Effector CD4-positive, alpha-beta T cell (primary cell): ENCODE results near the gene MGME1.
"Not testable (repeated sequence)": the region's sequence is repeated elsewhere in the genome, so short reads cannot be mapped to it uniquely, and the experiment has no call there.

Source experiments
- DNase-seq: peaks from one replicate; pipeline ENCODE4 v3.0.0-alpha.2; 2020

The MGME1 gene

DNA sequence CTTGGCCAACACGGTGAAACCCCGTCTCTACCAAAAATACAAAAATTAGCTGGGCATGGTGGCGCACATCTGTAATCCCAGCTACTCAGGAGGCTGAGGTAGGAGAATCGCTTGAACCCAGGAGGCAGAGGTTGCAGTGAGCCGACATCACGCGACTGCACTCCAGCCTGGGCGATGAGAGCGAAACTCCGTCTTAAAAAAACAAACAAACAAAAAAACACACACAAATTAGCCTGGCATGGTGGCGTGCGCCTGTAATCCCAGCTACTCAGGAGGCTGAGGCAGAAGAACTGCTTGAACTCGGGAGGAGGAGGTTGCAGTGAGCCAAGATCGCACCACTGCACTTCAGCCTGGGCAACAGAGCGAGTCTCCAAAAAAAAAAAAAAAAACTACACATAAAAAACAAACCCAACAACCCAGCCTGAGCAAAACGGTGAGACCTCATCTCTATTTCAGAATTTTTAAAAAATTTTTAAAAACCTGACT lies 8.4 kb upstream of the MGME1 start:
- DNase-seq = not testable (repeated sequence)

DNA sequence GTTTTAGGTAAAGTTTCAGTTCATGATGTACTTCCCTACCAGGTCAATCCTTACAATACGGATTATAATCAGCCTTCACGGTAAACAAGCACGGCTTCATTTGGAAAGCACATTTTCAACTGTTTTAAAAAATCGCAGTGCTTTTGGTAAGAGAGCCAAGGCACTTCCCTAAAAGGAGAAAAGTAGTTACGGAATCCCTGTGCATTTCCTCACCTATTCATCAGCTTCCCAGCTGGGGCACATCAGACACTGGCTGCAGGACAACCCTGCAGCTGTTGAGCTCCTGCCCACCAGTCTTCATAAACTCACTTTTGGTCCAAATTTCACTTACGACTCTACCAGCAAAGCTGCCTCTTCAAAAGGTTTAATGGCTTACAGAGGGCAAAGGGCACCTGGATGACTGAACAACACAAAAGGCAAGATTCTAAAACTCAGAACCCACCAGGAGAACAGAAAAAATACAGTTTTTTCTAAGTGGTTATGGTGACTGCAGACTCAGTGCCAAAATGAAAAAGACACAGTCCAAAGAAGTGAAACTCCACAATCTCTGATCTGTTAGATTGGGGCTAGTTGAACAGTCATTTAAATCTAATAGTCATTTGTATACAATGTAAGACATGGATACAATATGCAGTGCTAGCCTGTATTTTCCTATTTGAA lies 7.8 kb upstream of the MGME1 start:
- no peak for DNase-seq

DNA sequence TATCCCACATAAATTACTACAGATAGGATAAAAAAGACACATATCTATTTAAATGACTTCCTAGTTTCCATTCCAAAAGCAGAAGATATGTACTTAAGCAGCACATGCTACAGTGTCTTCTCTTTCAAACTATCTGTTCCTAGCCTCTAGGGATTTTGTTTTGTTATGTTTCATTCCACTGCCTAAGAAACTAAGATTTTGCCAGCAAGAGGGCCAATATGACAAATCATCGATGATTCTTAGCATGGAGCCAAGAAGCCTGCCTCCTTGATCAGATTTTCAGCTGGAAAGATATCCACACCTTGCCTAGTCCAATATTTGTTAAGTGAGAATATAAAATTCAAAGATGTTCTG lies 7.3 kb upstream of the MGME1 start:
- DNase-seq = no peak

DNA sequence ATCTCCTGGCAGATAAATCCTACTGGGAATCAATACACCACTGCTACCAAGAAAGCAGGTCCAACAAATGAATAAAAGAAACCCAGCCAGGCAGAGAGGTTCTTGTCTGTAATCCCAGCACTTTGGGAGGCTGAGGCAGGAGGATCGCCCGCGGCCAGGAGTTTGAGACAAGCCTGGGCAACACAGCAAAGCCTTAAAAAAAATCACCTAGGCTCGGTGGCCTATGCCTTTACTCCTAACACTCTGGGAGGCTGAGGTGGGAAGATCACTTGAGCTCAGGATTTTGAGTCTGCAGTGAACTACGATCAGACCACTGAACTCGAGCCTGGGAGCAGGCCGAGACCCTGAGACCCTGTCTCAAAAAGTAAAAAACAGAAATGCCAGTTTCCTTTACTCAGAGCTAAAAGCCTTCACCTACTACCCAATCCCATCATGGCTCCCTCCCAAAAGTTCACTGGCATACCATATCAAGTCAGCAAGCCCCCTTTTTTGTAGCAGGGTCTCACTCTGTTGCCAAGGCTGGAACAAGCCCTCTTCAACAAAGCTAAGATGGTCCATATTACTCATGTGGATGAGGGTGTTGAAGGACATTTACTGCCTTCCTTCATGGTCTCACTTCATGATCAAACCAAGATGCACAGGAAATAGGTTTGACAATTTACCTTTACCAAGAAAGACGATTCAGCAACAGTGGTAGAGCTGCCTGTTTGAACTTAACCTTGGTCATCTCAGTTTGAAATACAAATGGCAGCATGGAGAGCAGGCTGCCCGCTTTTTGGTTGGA lies 5.5 kb upstream of the MGME1 start:
- DNase-seq = no peak

DNA sequence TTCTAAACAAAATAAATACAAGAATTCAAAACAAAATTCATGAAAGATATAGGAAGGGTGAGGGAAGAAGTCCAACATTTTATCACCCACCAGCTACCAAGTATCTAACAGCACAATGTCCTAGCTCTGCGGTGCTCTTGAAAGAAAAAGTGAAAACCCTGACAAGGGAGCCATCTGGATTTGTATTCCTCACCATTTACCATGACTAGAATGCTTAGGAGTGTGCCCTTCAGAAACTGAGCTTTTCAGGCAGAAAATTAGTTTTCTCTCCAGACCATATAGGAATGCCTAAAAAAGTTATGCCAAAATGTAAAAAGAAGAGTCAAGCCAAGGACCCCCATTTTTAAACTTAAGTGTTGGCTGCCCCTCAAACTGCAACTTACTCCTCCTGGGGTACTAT lies 4.7 kb upstream of the MGME1 start:
- DNase-seq = no peak

DNA sequence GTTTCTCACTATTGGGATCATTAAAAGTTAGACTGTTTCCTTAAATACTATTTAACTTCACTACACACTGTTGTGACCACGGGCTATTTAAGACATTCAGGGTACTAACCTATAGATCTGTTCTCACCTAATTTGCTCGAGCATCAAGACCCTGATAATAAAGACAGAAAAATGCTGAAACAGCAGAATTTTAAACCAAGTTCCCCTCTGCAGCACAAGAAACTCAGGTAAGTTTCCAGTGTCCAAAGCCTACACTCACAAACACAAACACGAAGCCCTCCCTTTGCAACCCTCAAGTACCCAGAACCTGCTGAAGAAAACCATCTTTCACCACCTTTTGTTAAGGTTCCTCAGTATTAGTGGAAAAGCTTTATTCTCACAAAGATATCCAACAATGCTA lies 4.2 kb upstream of the MGME1 start:
- DNase-seq = no peak

DNA sequence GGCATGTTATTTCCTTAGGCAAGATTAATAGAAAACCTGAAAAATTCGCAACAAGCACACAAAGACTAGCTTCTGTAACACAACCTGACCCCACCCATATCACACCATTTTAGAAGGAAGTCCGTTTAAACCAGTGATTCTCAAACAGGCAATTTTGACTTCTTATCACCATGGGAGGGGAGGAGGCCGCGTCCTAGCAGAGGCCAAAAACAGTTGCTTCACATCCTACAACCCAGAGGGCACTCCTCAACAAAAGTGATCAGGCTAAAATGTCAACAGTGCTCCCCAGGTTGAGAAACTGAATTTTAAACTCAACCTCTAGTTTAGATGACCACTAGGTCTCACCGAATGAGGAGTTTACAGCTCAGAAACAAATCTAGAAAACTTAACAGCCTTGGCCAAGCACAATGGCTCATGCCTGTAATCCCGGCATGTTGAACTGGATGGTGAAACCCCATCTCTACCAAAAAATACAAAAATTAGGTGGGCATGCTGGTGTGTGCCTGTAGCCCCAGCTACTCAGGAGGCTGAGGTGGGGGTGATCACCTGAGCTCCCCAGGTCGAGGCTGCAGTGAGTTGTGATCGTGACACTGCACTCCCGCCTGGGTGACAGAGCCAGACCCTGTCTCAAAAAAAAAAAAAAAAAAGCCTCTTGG lies 3.6 kb upstream of the MGME1 start:
- no peak for DNase-seq

DNA sequence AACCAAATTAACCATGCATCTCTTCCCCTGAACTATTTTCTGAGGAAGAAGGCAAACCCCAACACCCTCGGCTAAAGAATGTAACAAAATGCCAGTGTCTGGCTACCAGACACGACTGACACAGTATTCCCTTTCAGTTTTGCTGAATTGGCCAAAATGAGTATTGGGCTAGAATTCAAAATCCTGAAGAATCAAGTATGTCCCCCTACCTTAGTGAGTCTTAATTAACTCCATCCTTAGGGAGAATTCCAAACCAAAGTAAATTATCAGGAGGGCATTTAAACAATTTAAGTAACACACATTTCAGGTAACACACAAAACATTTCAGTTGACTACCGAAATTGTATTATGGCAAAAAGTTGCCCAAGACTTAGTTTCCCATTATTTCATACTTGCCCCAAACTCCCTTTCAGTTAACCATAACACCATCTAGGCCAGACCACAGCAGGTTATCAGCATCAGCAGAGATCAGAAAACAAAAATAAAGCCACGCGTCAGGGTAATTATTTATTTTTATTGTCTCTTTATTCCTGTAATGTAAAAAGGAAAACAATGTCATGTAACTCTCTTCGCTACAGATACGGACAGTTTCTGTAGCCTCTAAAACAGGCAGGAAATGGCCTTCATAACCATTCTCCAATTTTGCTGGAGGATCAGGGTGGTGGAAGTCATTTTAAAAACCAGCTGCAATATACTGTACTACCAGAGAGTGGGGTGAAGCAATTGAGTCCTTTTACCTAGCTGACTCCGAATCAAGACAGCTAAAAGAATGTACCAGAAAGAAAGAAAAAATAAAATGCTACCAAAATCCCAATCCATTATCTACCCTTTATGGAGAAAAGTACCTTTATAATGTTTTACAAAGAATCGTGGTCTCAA lies 2.1 kb upstream of the MGME1 start:
- no peak for DNase-seq

DNA sequence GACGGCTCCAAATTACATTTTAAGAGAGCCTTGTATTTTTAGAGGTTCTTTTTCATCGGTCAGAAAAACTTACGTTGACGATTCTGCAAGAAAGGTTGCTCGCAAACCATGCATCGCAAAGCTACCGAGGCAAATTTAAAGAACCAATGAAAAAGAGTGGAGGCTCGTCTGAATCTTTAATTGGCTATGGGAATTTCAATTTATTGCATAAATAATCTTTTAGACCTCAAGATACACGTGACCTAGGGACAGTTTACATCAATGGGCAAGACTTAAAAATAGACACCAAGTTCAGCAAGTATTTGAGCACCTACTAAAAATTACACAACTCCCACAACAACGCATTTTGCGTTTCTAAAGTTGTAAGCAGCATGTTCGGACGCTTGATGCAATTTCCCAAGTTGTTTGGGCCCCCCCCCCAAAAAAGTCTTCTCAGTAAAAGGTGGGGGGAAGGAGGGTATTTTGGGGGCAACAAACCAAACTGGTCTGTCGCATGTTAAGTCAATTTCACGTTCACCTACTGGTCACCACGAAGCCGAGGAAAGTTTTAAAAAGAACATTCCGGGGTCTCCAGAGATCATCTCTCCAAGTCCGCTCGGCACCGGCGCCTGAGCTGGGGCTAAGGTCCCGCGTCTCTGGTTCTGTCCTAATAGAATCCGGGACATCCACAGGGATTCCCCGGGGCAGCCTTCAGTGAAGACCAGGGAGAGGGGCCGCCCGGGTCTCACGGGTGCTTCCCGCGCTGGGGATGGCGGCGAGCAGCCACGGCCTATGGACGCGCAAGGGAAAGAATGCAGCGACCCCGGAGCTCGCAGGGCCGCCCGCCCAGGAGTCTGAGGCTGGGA lies 1.1 kb upstream of the MGME1 start:
- DNase-seq = no peak

DNA sequence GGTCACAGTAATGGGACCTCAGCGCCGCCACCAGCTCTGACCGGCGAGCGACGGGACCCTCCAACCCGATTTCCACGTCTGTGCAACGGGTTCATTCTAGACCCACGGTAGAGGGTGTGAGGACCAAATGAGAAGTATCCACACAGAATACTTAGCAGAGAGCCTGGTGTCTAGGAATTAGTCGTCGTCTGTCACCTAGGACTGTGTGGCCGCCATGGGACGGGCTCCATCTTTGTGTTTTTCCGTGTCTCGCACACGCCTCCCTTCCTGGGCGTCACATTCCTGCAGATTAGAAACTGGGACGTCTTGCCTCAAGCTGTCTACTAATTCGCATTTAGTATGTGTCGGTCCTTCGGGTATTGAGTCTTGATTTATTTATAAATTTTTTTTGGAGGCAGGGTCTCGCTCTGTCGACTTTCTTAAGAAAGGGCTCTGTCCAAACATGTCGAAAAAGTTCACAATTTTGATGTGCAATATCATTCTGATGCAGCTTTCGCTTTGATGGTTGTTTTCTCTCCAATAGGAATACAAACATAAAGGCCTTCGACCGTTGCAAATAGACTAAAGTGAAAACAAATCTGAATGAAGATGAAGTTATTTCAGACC lies 563 bp downstream of the MGME1 start:
- peak; percentile 21 for DNase-seq

DNA sequence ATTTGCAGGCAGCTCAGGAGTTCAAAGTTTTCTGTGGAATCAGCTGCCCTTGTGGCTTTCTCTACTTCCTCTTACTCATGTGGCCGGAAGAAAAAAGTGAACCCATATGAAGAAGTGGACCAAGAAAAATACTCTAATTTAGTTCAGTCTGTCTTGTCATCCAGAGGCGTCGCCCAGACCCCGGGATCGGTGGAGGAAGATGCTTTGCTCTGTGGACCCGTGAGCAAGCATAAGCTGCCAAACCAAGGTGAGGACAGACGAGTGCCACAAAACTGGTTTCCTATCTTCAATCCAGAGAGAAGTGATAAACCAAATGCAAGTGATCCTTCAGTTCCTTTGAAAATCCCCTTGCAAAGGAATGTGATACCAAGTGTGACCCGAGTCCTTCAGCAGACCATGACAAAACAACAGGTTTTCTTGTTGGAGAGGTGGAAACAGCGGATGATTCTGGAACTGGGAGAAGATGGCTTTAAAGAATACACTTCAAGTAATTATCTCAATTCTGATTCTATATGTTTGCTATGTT lies 1.1 kb downstream of the MGME1 start:
- peak; percentile 5 for DNase-seq

DNA sequence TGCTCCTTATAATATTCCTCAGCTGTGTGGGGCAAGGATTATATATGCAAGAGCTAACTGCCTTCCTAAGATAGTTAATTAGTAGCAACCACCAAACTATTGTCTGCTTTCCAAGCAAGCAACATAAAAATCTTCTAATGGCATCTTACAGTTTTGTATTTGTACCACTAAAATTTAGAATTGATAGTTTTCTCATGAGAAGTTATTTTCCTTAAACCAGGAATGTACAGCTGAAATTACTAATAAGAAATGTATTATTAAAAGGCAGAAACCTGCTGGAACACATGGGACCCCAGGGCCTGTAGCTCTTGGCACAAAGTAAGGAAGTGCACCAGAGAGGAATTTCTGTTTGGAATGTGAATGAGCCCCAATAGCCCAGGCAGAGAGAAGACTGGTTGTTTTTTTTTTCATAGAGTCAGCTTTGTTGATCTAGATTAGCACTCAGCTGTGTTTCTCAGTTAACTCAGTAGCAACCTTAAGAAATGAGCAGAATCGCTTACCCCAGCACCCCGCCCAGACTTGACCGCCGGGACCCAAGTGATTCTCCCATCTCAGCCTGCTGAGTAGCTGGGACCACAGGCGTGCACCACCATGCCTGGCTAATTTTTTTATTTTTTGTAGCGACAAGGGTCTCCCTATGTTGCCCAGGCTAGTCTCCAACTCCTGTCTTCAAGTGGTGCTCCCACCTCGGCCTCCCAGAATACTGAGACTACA lies 2.6 kb downstream of the MGME1 start:
- DNase-seq = no peak

DNA sequence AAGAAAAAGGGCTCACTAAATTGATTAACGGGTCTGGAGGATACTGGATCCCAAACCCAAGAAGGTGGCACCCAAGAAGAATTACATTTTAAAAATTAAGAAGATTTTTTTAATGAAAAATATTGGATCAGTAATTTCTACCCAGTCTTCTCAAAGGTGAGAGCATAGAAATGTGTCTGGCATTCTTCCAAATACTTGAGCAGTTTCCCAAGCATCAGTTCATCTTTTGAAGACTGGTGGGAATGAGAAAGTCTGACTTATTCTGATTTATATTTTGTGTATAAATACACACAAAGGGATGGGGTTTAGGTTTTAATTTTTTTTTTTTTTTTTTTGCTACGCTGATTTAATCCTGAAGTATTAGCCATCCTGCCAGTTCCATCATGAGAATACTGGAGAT lies 3.3 kb downstream of the MGME1 start:
- DNase-seq = no peak

DNA sequence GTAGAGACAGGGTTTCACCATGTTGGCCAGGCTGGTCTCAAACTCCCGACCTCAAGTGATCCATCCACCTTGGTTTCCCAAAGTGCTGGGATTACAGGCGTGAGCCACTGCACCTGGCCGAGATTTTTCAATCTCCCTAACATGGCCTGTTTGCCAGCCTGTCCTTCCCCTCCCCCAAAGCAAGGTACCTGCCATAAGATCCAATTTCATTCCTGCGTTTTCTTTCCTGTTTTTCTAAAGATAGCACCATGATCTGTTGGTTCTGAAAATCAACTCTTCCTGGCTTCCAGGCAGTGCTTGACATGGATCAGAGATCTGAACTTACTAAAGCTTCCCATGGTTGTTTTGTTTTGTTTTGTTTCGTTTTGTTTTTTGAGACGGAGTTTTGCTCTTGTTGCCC lies 7.5 kb downstream of the MGME1 start:
- no peak for DNase-seq

DNA sequence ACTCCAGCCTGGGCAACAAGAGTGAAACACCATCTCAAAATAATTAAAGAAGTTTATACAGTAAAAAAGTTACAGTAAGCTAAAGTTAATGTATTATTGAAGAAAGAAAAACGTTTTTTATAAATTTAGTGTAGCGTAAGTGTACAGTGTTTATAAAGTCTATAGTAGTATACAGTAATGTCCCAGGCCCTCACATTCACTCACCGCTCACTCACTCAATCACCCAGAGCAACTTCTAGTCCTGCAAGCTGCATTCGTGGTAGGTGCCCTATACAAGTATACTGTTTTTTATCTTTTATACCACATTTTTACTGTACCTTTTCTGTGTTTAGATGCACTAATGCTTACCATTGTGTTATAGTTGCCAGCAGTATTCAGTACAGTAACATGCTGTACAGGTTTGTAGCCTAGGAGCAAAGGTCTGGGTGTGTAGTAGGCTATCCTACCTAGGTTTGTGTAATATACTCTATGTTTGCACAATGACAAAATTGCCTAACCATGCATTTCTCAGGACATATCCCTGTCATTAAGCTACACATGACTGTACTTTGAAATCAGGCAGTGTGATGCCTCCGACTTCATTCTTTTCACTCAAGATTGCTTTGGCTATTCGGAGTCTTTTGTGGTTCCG lies 16.7 kb downstream of the MGME1 start:
- no peak for DNase-seq

DNA sequence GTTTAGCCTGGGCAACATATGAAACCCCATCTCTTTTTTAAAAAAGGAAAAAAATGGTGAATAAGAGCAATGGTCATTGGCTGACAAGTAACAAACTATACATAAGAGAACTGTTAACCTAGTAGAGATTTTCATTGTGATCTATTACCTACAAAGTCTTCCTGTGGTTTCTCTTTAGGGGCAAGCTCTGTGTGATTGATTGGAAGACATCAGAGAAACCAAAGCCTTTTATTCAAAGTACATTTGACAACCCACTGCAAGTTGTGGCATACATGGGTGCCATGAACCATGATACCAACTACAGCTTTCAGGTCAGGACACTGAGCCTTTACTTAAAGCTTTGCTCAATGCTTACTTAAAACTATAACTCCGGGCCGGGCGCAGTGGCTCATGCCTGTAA lies 19.2 kb downstream of the MGME1 start:
- no peak for DNase-seq

DNA sequence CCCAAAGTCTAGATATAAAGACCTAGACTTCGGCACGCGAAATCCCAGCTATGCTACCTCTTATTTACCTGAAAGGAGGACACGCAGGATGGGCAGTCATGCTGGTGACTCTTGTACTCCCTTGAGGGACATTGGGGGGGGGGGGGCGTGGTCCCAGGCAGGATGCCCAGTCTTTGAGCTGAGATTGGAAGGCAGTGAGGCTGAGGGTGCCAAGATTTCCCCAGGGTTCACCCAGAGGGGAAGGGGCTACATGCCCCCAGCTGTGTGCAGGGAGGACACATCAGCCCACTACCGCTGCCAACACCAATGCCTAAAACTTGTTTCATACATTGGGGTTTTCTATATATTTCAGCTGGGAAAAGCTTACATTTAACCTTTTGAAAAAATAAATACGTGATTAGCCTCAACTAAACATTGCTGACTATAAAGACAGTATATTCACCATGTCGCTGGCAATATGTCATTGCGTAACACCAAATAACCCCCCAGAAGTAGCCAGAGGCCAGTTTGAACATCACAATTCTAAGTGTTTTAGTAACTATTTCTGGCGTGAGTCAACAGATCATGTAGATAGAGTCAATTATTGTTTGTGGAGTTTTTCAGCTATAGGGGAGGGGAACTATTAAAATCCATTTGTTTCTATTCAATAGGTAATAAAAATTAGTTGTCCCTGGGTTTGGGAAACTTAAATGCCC lies 21.6 kb downstream of the MGME1 start:
- no peak for DNase-seq

DNA sequence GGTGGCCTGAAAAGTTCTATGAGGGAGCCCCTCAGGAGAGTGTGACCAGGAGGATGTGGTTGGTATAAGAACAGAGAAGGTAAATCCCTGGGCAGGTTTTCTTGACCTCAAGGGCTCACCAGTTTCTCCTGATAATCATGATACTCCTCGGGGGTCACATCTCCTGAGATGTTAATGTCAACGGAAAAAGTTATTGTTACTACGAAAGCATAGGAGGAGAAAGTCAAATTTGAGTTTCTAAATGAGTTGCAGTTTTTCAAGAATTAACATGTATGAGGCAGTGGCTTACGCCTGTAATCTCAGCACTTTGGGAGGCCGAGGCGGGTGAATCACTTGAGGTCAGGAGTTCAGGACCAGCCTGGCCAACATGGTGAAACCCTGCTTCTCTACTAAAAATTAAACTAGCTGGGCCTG lies 23.4 kb downstream of the MGME1 start:
- no peak for DNase-seq

DNA sequence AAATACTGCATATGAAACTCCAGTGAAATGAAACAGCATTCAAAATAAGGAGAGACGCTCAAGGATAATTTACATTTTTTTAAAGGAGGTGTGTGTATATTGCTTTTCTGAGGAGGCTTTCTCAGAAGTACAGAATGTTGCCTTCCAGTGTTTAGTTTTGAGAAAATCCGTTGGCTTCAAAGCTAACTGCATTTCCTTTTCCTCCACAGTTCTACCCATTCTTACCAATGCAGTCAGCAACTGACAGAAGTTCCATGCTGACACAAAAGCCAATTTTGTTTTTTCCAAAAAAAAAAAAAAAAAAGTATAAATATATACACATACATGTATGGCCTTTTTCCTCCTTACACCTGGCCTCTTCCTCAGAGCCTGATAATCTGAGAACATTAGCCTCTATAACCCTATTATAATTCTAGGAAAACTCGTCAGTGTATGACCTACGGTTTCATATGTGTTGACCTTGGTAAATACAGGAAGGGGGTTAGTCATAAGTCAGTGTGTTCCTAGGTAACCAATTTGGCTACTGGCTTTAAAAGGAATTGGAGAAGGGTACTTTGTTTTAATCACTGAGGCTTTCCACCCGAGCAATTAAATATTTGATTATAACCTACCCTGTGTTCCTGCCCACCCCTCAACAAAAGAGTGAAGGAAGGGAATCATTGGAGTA lies 24.2 kb downstream of the MGME1 start:
- no peak for DNase-seq
